Measurements from ENCODE around the gene DRGX.

GRCh38 chr10:49398000-49398861 lies 2.3 kb upstream of the DRGX start:
- TF ChIP-seq DNMT1 (CRISPR knock-in tag; IDR thresholded peaks at IDR 0.05): no peak
- TF ChIP-seq POLR2A (IDR thresholded peaks at IDR 0.05; ENCODE audit: insufficient read depth in 1 of 2, low read depth in 2 of 2, low read length in 2 of 2): no peak
- TF ChIP-seq ZFP62 (CRISPR knock-in tag; IDR thresholded peaks at IDR 0.05): no peak
- TF ChIP-seq ETS1 (CRISPR knock-in tag; IDR thresholded peaks at IDR 0.05): no peak
- no peak for TF ChIP-seq MXI1 (IDR thresholded peaks at IDR 0.05; ENCODE audit: borderline replicate concordance, low read depth, low read length)
- TF ChIP-seq CTCF (CRISPR knock-in tag; IDR thresholded peaks at IDR 0.05): no peak
- TF ChIP-seq PREB (CRISPR knock-in tag; IDR thresholded peaks at IDR 0.05): no peak
- no peak for TF ChIP-seq ZNF749 (CRISPR knock-in tag; IDR thresholded peaks at IDR 0.05; ENCODE audit: borderline replicate concordance)
- no peak for TF ChIP-seq POLR2AphosphoS5 (IDR thresholded peaks at IDR 0.05; ENCODE audit: low read depth, low read length)
- TF ChIP-seq KLF6 (CRISPR knock-in tag; IDR thresholded peaks at IDR 0.05): no peak
- TF ChIP-seq ZNF501 (CRISPR knock-in tag; IDR thresholded peaks at IDR 0.05): no peak
- no peak for TF ChIP-seq TEF (CRISPR knock-in tag; IDR thresholded peaks at IDR 0.05)
- no peak for TF ChIP-seq NCOA1 (CRISPR knock-in tag; IDR thresholded peaks at IDR 0.05)

Data from HepG2 (cell line).